ENCODE results near the gene TBX6.

GRCh38 chr16:30076276-30076791, 15.4 kb downstream of the TBX6 start:
- TF ChIP-seq POLR2AphosphoS5 (IDR thresholded peaks at IDR 0.05; ENCODE audit: low read depth): no peak
- TF ChIP-seq, protein P1, sequence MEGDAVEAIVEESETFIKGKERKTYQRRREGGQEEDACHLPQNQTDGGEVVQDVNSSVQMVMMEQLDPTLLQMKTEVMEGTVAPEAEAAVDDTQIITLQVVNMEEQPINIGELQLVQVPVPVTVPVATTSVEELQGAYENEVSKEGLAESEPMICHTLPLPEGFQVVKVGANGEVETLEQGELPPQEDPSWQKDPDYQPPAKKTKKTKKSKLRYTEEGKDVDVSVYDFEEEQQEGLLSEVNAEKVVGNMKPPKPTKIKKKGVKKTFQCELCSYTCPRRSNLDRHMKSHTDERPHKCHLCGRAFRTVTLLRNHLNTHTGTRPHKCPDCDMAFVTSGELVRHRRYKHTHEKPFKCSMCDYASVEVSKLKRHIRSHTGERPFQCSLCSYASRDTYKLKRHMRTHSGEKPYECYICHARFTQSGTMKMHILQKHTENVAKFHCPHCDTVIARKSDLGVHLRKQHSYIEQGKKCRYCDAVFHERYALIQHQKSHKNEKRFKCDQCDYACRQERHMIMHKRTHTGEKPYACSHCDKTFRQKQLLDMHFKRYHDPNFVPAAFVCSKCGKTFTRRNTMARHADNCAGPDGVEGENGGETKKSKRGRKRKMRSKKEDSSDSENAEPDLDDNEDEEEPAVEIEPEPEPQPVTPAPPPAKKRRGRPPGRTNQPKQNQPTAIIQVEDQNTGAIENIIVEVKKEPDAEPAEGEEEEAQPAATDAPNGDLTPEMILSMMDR (IDR thresholded peaks at IDR 0.05; ENCODE audit: insufficient read depth, low read length): no peak
- no peak for TF ChIP-seq SPI1 (IDR thresholded peaks at IDR 0.05; ENCODE audit: borderline replicate concordance, low read depth)
- no peak for TF ChIP-seq GABPA (IDR thresholded peaks at IDR 0.05; ENCODE audit: low read depth)
- TF ChIP-seq, protein P2, sequence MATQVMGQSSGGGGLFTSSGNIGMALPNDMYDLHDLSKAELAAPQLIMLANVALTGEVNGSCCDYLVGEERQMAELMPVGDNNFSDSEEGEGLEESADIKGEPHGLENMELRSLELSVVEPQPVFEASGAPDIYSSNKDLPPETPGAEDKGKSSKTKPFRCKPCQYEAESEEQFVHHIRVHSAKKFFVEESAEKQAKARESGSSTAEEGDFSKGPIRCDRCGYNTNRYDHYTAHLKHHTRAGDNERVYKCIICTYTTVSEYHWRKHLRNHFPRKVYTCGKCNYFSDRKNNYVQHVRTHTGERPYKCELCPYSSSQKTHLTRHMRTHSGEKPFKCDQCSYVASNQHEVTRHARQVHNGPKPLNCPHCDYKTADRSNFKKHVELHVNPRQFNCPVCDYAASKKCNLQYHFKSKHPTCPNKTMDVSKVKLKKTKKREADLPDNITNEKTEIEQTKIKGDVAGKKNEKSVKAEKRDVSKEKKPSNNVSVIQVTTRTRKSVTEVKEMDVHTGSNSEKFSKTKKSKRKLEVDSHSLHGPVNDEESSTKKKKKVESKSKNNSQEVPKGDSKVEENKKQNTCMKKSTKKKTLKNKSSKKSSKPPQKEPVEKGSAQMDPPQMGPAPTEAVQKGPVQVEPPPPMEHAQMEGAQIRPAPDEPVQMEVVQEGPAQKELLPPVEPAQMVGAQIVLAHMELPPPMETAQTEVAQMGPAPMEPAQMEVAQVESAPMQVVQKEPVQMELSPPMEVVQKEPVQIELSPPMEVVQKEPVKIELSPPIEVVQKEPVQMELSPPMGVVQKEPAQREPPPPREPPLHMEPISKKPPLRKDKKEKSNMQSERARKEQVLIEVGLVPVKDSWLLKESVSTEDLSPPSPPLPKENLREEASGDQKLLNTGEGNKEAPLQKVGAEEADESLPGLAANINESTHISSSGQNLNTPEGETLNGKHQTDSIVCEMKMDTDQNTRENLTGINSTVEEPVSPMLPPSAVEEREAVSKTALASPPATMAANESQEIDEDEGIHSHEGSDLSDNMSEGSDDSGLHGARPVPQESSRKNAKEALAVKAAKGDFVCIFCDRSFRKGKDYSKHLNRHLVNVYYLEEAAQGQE (IDR thresholded peaks at IDR 0.05; ENCODE audit: insufficient replicate concordance, low read depth): no peak

Data from HL-60 (cell line).